Measurements from ENCODE around the gene CYP2U1.
"Not testable (repeated sequence)": the region's sequence is repeated elsewhere in the genome, so short reads cannot be mapped to it uniquely, and the experiment has no call there.

The CYP2U1 gene

DNA sequence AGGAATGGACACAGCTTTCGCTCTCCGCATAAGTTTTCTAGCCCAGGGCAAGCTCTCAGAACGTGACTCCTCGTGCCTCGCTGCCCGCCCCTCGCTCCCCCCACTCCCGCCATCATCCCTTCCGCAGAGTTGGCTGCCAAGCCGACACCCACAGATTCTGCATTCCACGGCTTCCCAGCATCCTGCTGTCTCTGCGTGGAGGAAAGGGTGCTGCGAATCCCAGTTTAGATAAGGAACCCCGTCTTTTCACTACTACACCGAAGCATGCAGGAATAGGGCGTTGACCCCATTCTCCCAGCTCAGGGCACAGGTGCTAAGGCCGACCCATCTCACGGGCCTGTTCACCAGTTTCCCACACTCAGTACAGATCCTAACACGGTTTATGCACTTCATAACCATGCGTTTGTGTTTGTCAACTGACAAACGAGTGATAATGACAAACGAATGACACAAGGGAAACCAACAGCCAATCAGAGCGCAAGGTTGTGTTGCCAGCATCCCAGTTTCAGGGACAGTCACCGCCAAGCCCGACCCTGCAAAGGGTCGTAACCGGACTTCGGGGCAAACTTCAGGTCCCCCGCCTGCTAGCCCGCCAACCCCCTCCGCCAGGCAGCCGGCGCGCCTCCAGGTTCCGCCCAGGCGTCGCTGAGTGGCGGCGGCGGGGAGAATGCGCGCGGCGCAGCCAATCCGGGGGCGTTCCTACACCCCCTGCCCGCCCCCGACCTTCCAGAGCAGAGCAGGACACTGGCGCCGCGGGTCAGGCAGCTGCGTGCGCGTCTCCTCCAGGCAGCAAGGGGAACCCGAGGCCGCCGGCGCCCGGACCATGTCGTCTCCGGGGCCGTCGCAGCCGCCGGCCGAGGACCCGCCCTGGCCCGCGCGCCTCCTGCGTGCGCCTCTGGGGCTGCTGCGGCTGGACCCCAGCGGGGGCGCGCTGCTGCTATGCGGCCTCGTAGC, at the start of gene CYP2U1:
Gene CYP2U1, plus strand, starts transcription at position 729 of the 954 bp plus-strand sequence. Its CDS starts 95 bp downstream, at position 824.
- DNase-seq: peak; percentile 84

DNA sequence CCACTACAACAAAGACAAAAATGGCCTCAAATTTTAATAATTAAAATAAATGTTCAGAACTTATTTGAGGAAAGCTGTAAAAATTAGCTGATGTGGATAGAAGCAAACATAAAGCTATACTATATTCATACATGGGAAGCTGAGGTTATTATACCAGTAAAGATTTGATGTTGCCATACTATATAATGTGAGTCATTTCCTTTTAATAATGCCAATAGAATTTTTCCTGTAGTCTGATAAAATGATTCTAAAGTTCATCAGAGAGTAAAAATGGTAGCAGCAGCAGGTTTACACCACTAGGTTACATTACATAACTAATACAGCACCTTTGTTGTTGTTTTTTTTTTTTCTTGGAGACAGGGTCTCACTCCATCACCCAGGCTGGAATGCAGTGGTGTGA, 45.5 kb upstream of the CYP2U1 start:
- DNase-seq: no peak

DNA sequence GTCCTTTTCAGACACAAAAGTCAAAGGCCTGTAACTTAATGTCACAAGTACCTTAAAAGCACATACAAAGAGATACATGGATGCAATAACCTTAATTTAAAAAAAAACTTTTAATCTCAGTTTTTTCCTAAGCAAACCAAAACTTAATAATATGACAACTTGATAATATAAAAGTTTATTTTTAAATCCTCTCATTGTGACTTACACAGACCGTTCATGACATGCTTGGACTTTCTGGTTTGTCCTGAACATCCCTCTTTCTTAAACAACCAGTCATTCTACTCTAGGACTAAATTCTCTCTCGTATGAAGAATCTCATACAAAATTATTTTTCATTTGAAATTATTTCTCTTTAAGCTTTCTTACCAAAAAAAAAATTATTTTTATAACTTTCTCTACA, 43.1 kb upstream of the CYP2U1 start:
- no peak for DNase-seq

DNA sequence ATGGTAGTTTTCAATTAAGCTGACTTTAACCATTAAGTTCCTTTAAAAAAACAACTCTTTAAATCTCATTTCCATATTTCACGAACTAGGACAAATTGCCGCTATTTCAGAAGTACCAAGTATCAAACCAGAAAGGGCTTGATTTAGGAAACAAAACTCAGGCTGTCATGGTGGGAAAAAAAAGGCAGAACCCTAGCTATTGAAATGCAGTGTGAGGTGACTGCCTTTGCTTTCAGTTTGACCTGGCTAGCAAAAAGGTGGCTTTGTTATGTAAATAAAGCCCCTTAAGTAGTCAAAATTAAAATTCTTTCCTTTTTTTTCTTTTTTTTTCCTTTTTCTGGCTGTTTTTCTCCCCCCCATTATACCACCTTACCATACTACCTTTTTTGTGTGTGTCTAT, 40.6 kb upstream of the CYP2U1 start:
- DNase-seq: no peak

DNA sequence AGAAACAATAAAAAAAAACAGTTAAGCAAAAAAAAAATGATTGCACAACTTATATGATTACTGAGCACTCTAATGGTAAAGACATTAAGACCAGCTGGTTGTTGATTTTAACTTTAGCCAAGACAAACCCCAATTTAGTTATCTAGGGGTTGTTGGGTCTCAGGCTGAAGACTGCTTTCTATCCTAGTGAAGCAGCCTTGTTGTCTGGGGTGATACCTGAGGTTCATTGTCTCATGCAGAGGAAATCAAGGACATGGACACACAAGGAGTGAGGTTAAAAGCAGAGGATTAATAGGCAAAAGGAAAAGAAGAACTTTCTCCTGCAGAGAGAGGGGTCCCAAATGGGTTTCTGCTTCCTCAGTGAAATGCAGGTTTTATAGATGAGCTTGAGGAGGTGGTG, 40.0 kb upstream of the CYP2U1 start:
- DNase-seq: no peak

DNA sequence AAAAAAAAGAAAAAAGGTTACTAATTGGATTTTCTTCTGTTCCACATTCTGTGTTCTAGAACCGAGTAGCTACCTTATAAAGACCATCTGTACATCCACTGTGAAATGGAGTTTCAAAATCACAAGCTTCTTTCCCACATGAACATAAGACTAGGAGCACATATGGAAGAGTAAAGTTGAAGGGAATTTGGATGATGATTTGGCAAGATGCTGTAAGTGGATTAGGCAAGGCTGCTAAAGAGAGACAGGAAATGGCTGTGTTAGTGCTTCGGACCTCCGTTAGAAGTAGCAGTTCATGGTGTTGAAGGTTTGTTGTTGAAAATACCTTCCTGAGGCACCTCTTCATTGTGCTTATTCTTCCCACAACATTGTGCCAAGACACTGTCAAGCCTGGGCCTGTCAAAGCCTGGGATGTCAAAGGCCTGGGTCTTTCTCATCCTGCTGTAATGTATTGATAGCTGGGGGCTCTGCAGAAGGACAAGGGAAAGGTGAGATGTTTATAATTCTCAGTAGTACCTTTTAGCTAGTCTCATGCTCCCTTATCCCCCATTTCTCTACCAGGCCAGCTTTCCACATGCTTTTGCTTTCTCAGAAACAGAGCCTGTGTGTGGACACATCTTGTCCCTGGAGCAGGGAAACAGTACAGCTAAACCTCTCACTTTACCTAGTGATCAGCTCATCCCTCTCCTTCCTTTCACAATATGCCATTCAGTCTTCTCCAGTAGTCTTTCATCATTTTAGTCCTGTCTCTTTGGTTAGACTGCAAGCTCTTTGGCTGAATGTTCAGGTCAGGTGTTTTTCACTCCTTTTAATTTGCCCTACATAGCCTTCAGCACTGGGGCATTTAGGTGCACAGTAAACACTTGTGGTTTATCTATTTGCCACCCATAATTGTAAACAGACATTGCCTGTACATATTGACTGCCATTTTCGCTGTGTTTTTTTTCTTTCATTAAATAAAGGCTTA, 37.9 kb upstream of the CYP2U1 start:
- DNase-seq: no peak

DNA sequence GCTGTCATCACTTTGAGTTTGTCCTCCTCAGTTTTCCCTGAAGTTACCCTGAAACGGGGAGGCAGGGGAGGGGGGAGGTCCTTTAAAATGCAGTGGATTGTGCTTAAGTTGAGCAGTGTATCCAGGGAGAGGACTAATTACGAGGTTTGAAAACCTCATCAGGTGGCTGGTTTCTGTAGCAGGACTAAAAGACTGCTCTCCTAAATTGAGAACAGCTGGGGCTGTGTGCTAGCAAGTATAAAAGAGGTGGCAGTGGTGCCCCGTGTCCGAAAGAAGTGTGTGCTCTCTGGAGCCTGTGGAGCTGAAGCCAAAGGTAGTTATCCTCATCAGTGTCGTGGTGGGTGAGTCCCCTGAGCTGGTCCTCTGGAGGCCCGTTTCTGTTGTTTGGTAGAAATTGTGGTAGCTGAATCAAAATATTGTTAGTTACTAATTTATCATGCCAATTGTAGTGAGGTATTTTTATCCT, 37.2 kb upstream of the CYP2U1 start:
- DNase-seq: no peak

DNA sequence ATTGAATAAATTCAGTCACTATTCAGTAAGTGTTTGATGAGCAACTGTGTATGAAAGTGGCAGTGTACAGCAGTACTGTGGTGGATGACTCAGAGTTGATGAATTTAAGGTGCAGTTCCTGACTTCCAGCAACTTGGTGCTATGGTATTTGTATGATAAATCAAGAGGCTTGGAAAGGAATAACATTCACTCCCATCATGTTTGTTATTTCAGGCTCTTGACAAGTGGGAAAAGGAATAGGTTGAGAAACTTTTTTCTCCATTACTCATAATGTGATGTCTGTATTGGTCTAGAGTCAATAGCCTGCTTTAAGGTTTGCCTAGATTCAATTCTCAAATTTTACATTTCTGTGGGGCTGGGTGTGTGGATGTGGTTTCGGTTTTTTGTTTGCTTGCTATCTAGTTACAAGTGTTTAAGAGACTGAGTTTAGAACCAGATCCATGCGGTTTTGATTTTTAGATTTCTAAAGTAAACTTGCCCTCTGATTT, 35.1 kb upstream of the CYP2U1 start:
- no peak for DNase-seq

DNA sequence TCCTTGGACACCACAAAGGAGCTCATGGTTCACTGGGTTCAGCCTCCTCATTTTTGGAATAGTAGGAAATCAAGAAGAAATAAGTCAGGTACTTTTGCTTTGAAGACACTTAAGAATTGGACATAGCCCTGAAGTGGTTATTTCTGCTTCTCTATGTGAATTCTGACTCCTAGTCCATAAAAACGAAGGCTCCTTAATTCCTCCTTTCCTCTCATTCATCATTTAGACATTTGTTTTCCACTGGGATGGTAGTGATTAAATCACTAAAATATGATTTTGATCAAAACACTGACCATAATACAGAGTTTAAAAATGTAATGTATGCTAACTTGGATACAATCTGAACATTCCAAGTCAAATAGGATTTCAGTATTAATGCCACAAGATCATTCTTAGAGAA, 34.7 kb upstream of the CYP2U1 start:
- DNase-seq: no peak

DNA sequence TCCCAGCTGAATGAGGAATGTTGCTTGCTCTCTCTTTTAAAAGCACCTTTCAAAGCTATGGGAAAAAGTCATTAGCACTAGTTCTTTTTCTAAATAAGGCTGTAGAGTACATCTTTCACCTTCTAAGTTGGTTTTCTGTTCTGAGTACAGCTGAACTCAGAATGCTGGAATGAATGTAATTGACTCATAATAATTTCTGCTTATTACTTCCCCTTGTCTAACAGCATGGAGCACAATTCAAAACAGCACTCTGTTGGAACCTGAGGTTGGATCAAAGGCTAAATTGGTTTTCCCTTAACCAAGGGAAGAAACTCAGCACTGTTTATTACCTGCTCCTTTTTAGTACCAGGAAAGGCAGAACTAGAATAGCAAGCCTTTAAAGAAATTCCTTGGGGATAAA, 33.5 kb upstream of the CYP2U1 start:
- no peak for DNase-seq

DNA sequence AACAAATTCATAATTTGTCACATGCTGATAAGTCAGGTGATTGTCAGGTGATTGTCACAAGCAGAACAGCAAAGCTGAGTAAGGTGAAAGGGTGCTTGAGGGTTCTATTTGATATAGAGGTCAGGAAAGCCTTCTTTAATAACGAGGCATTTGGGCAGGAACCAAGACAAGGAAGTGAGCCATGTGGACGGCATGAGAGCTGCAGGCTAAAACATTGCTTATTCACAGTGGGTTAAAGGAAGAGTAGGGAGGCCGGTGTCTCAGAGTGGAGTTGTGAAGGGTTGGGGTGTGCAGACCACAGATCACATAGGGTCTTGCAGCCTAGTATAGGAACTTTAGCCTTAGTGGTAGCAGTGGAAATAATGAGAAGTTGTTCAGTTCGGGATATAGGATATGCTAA, 31.3 kb upstream of the CYP2U1 start:
- DNase-seq: no peak

DNA sequence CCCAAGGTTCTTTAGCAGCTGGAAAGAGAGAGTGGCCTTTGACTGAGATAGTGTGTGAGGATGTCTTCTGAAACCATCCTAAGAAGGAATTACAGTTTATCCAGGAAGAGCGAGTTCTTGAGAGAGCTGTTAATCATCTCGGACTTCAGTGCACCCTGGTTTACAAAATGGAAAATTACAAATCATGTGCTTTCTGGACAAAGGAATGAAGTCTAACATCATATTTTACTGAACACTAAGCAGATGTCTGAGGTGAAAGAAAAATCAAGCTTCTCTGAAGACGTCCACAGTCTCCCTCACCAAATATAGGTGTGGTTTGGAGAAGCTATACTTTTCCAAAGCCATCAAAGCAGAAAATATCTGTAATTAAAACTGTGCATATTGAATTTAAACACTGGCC, 30.8 kb upstream of the CYP2U1 start:
- DNase-seq: no peak

DNA sequence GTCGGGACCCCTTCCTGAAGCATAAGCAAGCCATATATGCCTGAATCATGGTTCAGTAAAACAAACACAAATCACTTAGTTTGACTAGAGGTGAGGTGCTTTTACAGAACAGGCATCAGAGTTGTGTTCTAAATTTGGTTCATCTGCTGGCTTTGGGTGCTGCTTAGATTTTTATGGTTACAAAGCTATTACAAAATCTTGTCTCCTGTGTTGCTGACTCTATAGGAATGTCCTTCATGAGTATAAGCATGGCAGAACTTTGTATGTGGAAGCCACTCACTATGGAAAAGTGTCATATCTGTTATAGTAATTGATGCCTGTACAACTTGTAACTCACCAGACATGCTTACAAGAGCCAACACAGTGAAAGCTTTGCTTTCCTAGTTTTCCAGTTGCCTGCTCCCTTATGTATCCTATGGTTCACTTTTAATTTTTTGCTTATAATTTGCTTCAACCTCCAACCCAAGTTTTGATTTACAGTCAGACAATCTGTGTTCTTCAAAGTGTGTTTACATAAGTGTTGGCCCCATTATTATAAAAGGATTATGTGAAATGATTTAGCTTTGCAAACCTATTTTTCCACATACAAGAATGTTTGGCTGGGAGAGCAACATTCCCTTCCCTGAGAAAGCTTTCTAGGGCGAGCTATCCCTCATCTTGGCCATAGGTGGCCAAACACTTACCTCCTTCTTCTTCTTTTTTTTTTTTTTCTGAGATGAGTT, 30.0 kb upstream of the CYP2U1 start:
- DNase-seq: no peak

DNA sequence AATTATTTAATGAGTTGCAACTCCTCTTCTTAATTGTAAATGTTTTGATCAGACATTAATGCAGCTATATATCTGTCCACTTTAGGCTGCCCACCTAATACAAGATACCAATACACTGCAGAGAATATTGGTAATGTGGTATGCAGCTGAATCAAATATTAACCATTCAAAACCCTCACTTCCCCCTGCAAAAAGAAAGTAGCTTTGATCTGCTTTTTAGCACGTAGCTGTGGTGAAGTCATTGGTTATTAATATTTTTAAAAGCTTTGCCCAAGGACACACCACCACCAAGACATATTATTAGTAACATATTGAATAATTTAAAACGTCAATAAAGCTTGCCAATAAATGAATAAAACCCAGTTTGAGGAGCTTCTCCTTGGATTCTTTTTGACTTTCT, 28.6 kb upstream of the CYP2U1 start:
- no peak for DNase-seq

DNA sequence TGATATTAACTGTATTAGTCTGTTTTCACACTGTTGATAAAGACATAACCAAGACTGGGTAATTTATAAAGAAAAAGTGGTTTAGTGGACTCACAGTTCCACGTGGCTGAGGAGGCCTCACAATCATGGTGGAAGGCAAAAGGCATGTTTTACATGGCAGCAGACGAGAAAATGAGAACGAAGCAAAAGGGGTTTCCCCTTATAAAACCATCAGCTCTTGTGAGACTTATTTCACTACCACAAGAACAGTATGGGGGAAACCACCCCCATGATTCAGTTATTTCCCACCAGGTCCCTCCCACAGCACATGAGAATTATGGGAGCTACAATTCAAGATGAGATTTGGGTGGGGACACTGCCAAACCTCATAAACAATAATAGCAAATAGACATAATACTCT, 26.3 kb upstream of the CYP2U1 start:
- not testable (repeated sequence) for DNase-seq

DNA sequence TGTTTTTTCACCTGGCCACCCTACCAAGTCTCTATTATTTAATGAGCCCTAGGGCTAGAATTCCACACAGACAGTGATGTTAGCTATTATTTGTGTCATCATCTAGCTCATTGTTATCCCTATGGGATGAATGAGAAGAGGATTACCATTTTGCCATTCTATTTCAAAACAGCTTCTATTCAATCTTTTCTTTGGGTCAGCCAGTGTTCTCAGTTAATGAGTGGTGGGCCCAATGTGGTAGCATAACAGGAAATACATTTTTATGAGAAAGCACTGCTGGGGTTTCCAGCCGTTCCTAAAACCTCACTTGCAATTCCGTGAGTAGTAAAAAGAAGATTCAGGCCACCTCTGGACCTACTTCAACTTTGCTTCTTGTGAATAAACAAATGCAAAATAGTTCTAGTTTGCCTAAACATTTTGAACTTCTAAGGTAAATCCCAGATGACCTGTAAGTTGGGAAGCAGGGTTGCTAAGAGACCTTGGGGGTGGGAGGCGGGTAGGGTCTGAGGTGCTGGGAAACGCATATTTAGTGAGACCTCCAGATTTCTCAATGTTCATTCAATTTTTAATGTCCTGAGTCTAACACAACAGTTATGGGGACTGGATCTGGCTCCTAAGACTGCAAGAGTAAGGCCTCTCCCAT, 24.8 kb upstream of the CYP2U1 start:
- no peak for DNase-seq

DNA sequence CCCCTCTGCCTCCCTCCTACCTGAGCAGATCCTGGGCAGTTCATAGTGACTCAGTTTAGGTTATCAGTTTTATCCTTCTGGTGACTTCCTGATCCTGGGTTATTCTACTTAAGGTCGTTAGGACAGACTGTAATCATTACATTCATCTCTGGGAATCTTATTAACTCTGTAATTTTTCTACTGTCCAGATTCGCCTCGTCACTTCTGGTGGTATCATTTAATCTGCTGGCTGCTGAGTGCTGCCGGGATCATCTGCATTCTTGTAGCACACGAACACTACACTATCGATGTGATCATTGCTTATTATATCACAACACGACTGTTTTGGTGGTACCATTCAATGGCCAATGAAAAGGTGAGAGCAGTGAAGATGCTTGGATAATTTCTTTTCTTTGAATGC, 23.0 kb upstream of the CYP2U1 start:
- no peak for DNase-seq

DNA sequence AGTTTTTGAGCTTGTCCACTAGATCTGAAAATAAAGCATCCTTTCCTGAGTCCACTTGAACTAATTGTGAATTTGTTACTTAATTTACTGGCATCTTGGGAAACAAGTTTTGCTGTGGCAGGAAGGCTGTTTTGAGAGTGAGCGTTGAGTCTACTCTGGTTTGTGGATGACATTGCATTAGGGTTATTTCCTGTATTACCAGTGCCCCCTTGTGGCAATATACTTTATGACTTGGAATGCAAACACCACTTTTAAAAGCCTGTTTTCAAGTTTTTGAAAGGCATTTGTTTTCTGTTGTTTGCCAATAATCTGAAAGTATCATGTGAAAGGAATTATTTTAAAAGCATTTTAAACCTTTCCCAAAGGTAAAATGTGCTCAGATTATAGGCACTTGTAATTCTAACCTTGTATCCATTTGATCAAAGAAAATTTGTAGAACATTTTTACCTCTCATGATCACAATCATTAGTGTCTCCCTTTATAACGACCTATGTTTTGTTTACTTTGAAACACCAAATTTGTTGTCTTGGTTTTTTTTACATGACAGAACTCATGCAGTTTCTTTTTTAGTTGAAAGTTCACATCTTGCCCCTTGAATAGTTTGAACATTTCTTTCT, 18.0 kb upstream of the CYP2U1 start:
- DNase-seq: no peak

DNA sequence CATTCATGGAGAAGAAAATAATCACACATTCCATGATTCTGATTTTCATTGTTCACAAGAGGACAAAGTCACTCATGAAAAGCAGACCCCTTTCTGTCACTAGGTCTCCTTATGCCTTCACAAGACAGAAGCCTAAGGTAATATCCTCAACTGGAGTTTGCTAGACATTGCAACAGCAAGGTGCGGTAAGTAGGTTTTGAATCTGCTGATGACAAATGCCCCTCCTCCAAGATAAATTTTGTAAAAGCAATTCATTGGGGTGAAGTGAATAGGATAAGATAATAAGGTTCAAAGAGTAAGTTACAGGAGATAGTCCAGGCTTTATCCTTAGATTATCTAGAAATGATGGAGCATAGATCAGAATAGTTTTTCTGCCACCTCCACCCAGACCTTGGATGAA, 16.1 kb upstream of the CYP2U1 start:
- DNase-seq: no peak

DNA sequence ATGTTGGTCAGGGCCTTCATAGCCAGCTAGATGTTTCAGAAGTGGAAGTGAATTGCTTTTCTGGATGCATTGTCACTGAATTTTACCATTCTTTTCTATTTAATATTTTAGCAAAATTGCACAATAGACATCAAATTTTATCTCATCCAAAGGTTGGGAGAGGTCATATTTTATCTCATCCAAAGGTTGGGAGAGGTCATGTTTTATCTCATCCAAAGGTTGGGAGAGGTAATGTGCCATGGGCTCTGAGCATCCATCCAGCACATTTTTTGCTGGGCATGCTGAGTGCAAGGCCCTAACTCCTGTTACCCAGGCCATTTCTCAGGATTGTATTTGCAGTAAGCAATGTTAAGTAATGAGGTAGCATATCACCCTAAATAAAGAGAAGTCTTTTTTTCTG, 14.7 kb upstream of the CYP2U1 start:
- no peak for DNase-seq

DNA sequence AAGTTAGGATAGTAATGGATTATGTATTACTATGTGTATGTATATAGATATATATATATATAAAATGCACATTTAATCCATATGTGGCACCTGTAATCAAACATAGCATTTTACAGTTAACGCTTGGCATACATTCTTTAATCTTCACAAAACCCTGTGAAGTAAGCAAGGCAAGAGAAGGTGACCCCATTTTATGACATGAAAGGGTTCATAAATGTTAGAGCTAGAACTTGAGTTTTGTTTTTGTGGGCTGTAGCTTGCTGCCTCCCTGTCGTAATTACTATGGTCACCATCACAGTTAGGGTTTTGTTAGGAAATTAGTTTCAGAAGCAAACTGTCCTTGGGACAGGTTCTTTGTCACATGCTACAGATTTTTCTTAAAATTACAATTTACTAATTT, 13.8 kb upstream of the CYP2U1 start:
- no peak for DNase-seq

All from activated T-cell treated with anti-CD3 and anti-CD28 coated beads, Interleukin-2, amount 50 U/mL, for 1 hour (primary cell).